GM21737 (cell line): ENCODE measurements around the gene SYNDIG1L.
"Not testable (repeated sequence)": the region's sequence is repeated elsewhere in the genome, so short reads cannot be mapped to it uniquely, and the experiment has no call there.

ENCODE experiments used
- ATAC-seq: cut with Tn5 transposase; IDR thresholded peaks from one replicate; pipeline ENCODE4 v1.9.1; 2021; ENCODE audit warnings: mild to moderate bottlenecking, moderate library complexity; ENCODE audit not compliant: unreplicated experiment

The SYNDIG1L gene

GRCh38 chr14:74426202-74426582, at the start of gene SYNDIG1L:
Gene SYNDIG1L (minus strand): TSS chr14:74426210. CDS start chr14:74409744, 16,466 bp downstream.
- ATAC-seq: no peak

GRCh38 chr14:74475678-74476077, 49.7 kb upstream of the SYNDIG1L start:
- ATAC-seq: no peak

GRCh38 chr14:74474376-74474775, 48.4 kb upstream of the SYNDIG1L start:
- no peak for ATAC-seq

DNA sequence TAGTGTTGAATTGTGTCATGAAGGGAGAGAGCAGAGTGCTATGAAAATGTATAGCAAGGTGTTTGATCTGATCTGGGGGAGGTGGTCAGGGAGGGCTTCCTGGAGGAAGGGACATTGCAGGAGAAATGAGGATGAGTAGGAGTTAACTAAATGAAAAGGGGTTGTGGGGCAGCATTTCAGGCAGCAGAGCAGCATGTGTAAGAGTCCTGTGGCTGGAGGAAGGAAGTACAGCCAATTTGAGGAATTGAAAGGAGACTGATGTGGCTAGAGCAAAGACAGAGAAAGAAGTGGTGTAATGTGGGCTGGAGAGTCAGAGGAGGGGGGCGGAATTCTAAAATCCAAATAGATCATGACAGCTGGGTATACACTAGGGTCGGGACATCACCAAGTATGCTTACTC, 46.6 kb upstream of the SYNDIG1L start:
- no peak for ATAC-seq

DNA sequence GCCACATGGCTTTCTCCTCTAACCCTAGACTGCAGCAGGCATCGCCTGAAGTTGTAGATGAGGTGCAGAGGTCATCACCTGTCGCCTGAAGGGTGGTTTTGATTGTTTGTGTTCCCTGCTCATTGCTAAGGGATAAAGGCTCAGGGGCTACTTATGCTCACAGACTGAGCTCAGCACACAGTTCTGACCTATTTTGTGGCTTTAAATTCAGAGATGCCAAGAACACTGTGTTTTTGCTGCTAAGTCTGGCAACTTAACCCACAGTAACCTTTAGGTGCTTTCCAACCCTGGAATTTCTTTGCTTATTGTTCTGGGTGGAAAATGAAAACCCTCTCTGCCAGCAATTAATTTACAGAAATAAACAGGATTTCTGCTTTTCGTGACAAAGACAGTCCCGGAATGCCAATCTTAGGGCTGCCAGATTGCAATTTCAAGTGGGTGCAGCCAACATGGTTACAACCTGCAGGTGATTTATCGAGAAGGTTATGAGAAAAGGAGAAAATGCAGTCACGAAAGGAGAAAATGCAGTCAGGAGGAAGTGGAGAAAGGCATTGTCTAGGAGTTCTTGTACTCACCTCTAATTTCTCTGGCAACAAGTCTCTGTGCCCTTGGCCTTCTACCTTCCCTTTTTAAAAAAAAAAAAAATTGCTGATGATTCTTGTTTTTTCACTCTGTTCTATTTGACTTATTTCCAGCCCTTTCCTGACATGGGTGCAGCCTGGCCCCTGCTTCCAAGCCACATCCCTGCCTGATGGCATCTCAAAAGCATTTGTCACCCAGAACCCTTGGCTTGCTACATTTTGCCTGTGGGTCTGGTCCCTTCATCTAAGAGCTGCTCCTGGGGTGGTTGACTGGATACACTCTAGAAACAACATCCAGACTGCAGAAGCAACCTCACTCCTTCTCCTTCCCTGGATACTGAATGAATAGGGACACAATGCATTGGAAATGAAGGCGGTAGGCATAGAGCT, 43.8 kb upstream of the SYNDIG1L start:
- no peak for ATAC-seq

DNA sequence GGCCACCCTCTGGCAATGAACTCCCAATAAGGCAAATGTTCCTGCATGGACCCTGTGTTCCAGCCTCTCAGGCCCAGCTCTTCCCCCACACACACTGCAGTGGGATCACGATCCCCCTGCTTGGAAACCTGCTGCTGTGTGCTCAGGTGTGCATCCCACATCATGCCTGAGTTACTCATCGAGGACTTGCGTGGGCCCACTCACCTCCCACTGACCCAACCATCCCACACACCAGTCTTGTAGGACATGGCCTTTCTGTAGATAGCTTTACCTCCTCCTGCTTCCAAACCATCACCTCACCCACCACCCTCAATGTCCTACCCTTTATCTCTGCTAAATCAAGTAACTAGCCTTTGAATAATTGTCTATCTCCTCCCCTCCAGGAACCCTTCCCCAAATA, 42.5 kb upstream of the SYNDIG1L start:
- no peak for ATAC-seq

DNA sequence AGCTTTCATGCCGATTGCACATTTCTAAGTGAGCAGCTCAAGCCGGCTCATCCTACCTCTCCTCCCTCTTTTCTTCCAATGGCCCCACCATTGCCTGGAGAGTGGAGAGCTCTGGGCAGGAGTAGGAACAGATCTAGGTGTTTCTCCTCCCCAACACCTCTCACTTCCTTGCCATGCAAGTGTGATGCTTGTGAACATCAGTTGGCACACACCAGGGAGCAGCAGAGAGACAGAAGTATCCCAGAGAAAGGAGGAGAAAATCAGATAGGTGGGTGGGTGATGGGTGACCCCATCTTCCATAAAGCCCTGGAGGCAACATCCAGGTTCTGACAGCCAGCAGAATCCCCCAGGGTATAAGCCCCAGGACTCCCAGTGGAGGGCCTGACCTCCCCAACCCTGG, 39.3 kb upstream of the SYNDIG1L start:
- no peak for ATAC-seq

GRCh38 chr14:74464785-74465184, 38.8 kb upstream of the SYNDIG1L start:
- ATAC-seq: no peak

GRCh38 chr14:74463697-74464096, 37.7 kb upstream of the SYNDIG1L start:
- no peak for ATAC-seq

DNA sequence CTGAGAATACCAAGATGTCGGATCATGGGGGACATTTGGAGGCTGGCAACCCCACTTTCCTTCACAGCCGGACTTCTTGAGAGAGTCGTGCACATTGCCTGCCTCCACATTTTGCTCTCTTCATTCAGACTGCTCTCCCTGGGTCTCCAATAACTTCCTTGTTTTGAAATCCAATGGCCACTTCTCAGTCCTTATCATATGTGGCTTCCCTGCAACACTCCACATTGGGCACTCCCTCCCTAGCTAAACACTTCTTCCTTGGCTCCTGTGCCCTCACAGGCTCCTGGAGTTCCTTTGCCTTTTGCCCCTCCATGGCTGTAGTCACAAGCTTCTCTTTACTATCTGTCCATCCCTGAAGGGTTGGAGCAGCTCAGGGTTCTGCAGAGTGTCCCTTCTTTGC, 37.0 kb upstream of the SYNDIG1L start:
- no peak for ATAC-seq

- ATAC-seq: no peak
These were observed 34.0 kb upstream of the SYNDIG1L start for GRCh38 chr14:74459976-74460375.

GRCh38 chr14:74459289-74459946, 33.4 kb upstream of the SYNDIG1L start:
- no peak for ATAC-seq

DNA sequence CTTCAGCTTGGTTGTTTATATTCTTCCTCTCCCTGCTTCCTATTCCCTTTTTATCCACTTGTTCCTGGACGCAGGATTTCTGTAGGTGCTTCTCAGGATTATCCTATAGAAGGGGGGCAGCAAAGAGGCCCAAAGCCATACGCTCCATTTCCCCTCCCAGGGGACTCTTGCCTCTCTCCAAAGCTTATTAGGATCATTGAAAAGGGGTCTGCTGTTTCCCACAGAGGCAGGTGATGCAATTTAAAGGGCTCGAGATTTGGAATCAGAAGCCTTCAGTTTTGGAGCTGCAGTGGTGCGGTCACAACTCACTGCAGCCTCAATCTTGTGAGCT, 31.5 kb upstream of the SYNDIG1L start:
- no peak for ATAC-seq

DNA sequence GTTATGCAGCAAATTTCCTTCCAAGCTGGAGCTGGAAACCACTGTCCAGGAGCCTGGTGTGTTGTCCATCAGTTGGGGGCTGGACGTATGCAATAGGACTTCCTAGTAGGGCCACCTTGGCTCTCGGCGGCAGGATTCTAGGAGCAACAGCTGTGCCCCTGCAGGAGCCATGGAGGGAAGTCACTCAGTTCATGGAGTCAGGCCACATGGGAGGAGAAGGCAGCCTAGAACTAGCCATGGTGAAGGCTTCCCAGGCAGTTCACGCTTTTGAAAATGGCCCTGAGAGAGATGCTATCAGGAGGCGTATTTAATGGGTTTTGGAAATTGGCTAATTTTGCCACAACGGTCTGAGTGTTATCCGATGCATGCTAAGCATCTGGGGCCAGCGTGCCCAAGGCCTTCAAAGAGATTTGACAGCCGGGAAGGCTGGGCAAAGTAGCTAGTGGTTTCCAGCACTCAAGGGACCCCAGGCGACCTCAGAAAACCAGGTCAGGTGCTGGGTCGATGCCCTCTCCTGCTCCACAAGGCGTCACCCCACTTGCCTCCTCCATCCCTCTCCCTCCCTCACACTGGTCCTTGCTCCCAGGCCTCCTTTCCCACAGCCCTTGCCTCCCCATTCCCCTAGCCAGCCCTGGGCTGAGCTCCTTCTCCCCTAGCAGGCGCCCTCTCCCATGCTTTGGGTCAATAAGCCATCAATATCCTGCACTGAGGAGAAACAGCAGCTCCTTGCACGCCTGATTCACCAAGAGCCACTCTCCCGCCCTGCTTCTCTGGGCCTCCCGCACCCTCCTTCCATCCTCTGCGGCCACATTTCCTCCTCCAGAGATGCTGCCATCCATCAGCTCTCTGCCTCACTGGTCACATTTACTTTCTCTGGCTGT, 30.9 kb upstream of the SYNDIG1L start:
- no peak for ATAC-seq

GRCh38 chr14:74454397-74454796, 28.4 kb upstream of the SYNDIG1L start:
- ATAC-seq: not testable (repeated sequence)

DNA sequence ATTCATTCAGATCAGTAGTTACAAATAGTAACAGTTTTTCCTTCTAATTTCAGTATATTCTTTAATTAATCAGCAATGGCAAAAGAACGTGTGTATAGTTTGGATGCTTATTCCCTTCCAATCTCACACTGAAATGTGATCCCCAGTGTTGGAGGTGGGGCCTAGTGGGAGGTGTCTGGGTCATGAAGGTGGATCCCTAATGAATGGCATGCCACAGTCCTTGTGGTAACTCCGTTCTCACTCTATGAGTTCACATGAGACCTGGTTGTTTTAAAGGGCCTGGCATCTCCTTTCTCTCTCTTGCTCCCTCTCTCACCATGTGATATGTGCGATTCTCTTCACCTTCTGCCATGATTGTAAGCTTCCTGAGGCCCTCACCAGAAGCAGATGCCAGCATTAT, 18.9 kb upstream of the SYNDIG1L start:
- no peak for ATAC-seq

- no peak for ATAC-seq
These were observed 16.7 kb upstream of the SYNDIG1L start for GRCh38 chr14:74442757-74443156.

DNA sequence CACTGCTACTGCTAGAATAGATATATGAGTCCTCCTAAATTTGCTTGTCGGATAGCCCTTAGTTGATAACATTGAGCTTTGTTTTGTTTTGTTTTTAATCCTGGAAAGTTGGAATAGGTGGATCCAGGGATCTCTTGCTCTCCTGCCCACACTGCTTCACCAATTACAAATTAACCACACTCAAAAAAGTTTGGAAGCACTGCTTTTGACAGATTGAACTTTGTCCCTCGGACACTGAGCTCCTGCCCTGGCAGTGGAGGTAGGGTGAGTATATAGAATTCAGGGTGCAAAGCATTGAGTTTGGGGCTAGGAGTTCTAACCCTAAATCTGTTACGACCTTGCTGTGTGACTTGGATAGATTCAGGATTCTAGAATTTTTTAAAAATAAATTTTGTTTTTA, 15.1 kb upstream of the SYNDIG1L start:
- no peak for ATAC-seq

DNA sequence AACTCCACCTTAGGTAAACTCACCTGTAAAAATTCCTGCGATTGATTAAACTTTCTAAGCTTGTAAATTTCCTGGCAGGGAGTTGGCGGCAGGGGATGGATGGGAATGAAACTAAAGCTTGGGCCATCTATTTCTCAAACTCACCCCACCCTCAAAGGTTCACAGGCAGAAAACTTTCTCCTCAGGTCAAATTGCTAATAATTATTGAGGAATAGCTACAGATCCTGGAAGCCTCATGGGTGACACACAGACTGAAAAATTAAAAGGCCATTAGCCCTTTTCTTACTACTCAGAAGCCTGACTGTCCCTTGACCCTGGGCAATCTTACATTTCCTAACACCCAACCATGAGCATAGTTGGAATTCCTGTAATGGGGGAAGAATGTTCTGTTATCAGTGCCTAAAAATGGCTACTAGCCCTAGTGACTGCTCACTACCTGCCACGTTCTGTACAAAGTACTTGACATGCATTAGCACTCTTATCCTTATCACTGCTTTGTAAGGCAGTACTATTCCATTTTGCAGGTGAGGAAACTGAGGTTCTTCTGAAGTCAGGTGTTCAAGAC, 12.4 kb upstream of the SYNDIG1L start:
- no peak for ATAC-seq

DNA sequence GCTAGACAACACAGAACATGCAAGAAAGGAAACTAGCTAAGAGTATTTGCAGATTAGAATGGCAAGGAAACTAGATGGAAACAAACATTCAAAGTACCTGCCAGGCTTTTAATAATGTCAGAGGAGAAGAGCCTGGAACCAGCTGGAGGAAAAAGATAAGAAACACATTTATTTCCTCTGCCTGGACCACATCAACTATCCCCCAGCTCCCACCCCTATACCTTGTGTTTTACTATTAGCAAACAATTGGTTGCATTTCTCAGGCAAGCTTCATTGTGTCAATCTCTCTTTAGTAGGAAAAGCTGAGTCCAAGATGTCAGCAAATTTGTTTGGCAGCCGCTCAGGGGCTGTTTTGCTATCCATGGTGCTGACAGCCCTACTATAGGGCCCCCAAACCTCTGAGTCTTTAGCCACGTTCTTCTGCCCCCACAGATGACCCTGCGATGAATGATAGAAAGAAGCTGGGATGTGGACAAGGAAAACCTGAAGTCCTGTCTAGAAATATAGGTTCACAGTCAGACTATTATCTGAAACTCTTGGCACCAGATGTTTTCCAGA, 11.6 kb upstream of the SYNDIG1L start:
- ATAC-seq: no peak

DNA sequence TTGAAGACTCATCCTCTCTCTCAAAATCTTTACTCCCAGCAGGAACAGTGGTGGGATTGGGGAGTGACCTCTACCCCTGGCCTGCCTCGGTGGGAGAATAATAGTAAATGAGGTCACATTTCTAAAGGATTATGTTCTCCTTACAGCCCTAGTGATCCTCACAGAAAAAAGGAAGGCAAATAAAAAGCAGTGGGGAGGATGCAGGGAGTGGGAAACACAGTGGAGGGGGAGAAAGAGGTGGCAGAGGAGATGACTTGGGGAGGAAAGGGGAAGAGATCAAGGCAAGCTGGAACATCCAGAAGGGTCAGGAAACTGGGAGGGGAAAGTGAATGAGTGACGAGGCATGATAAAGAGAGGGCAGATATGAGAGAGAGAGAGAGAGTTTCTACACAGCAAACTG, 8.3 kb upstream of the SYNDIG1L start:
- no peak for ATAC-seq
